ENCODE data around the gene HDHD2.

GRCh38 chr18:47150824-47151366 lies 595 bp upstream of the HDHD2 start:
- no peak for TF ChIP-seq CTCF (optimal IDR thresholded peaks at IDR 0.05 in 1 of 3, IDR thresholded peaks at IDR 0.05 in 1 of 3, conservative IDR thresholded peaks at IDR 0.05 in 1 of 3; ENCODE audit: extremely low read depth in 1 of 3, insufficient read depth in 2 of 3, low read length in 3 of 3)
- TF ChIP-seq EZH2 (IDR thresholded peaks at IDR 0.05; ENCODE audit: low read length), result no peak

Measured in keratinocyte (primary cell).